GM12892 (cell line): ENCODE measurements around the gene HLA-DPB1.

Source experiments
- POLR2A ChIP-seq: IDR thresholded peaks from 2 replicates; pipeline ENCODE4 v1.6.1; 2011; ENCODE audit warnings: low read depth, low read length, control low read depth
- POLR2AphosphoS5 ChIP-seq: IDR thresholded peaks from 2 replicates; pipeline ENCODE4 v1.6.1; 2011; ENCODE audit warnings: low read depth, low read length, control low read depth

GRCh38 chr6:33091957-33092356 is 16.2 kb downstream of the HLA-DPB1 start:
- TF ChIP-seq POLR2A, result no peak; the same call in 1 of the 2 replicates
- TF ChIP-seq POLR2AphosphoS5, result peak; percentile 57
